HAP-1 (cell line): ENCODE results near the gene CDHR5.
A peak's percentile ranks its signal among the peaks of the same experiment; 100 is the strongest.
"Not testable (repeated sequence)": the region's sequence is repeated elsewhere in the genome, so short reads cannot be mapped to it uniquely, and the experiment has no call there.

Experiments
- DNase-seq, 2 experiments: peaks; one replicate each; pipeline ENCODE4 v3.0.0-alpha.2; 2016 to 2020; ENCODE audit warnings: low spot score in 2 of 2
- H3K27me3 ChIP-seq: fragments of 250-450 bp; sonication (Bioruptor Pico); 2 replicates; pipeline ENCODE4 v1.5.1; 2020; ENCODE audit warnings: low read depth, mild to moderate bottlenecking, moderate library complexity
- H3K36me3 ChIP-seq: fragments of 250-450 bp; sonication (Bioruptor Pico); replicated peaks from 2 replicates; pipeline ENCODE4 v1.5.1; 2020; ENCODE audit warnings: mild to moderate bottlenecking
- H3K4me1 ChIP-seq: fragments of 250-450 bp; sonication (Bioruptor Pico); 2 replicates; pipeline ENCODE4 v1.5.1; 2020; ENCODE audit warnings: mild to moderate bottlenecking
- H3K4me3 ChIP-seq: fragments of 250-450 bp; sonication (Bioruptor Pico); 2 replicates; pipeline ENCODE4 v1.5.1; 2020; ENCODE audit warnings: mild to moderate bottlenecking, moderate library complexity
- H3K9me3 ChIP-seq: fragments of 250-450 bp; sonication (Bioruptor Pico); 2 replicates; pipeline ENCODE4 v1.5.1; 2020; ENCODE audit warnings: mild to moderate bottlenecking, moderate library complexity
- in situ Hi-C: fragments of 300-500 bp; cut with MboI; formaldehyde crosslinking; loops from 3 replicates; pipeline ENCODE4 v1.14.3; 2020; ENCODE audit warnings: low sequenced_read_pairs, inconsistent platforms, mixed read lengths

Gene CDHR5

GRCh38 chr11:574632-575312 is 50.0 kb downstream of the CDHR5 start:
- H3K36me3 ChIP-seq = peaks cover 13% of the 10 kb centered on the region; the same call in 1 of the 2 replicates
- H3K9me3 ChIP-seq = no peaks in the 10 kb centered on the region
- H3K27me3 ChIP-seq = no peaks in the 10 kb centered on the region
- peak in 1 of 2 experiments; percentile 51 for DNase-seq
- peaks cover 6% of the 10 kb centered on the region for H3K4me1 ChIP-seq
- peak overlapping the region; percentile 69 for H3K4me3 ChIP-seq
- in situ Hi-C loops = loop anchor here (25.0 kb wide), 1 partner anchor 188 kb away; no protein-coding TSS in a partner anchor

GRCh38 chr11:574031-574570 is 50.7 kb downstream of the CDHR5 start:
- not testable (repeated sequence) for DNase-seq

GRCh38 chr11:573146-573759 is 51.5 kb downstream of the CDHR5 start:
- H3K4me1 ChIP-seq = peaks cover 13% of the 10 kb centered on the region
- no peaks in the 10 kb centered on the region for H3K27me3 ChIP-seq
- H3K9me3 ChIP-seq = no peaks in the 10 kb centered on the region
- no peak overlapping the region for H3K4me3 ChIP-seq
- in situ Hi-C loops = loop anchor here (25.0 kb wide), 1 partner anchor 189 kb away; no protein-coding TSS in a partner anchor
- DNase-seq = no peak
- H3K36me3 ChIP-seq = peaks cover 5% of the 10 kb centered on the region; the same call in 1 of the 2 replicates

More at GRCh38 chr11:574031-574570, 50.7 kb downstream of the CDHR5 start:
- H3K36me3 ChIP-seq, H3K9me3 ChIP-seq, H3K27me3 ChIP-seq: not testable (repeated sequence)
- Histone ChIP-seq H3K4me1 (peaks cover 10% of the 10 kb centered on the region), H3K4me3 (peak overlapping the region; percentile 69)
- in situ Hi-C loops = loop anchor here (25.0 kb wide), 1 partner anchor 188 kb away; no protein-coding TSS in a partner anchor

- in situ Hi-C loops = loop anchor here (25.0 kb wide), 1 partner anchor 191 kb away; no protein-coding TSS in a partner anchor
- no peak for DNase-seq
- peaks cover 10% of the 10 kb centered on the region for H3K4me1 ChIP-seq
These were observed 53.0 kb downstream of the CDHR5 start for GRCh38 chr11:571802-572185.

GRCh38 chr11:569158-569885 is 55.4 kb downstream of the CDHR5 start:
- Histone ChIP-seq H3K9me3 (no peaks in the 10 kb centered on the region), H3K36me3 (no peaks in the 10 kb centered on the region), H3K4me3 (peak overlapping the region; percentile 48), H3K27me3 (no peaks in the 10 kb centered on the region), H3K4me1 (peaks cover 10% of the 10 kb centered on the region)
- in situ Hi-C loops = loop anchor here (25.0 kb wide), 1 partner anchor 193 kb away; no protein-coding TSS in a partner anchor
- no peak for DNase-seq

More at GRCh38 chr11:571802-572185, 53.0 kb downstream of the CDHR5 start:
- H3K36me3 ChIP-seq = no peaks in the 10 kb centered on the region
- no peaks in the 10 kb centered on the region for H3K27me3 ChIP-seq
- H3K9me3 ChIP-seq = no peaks in the 10 kb centered on the region
- no peak overlapping the region for H3K4me3 ChIP-seq

- DNase-seq = peak; percentile 93 to 96
- in situ Hi-C loops = loop anchor here (25.0 kb wide), 1 partner anchor 194 kb away; no protein-coding TSS in a partner anchor
- Histone ChIP-seq H3K4me1 (peaks cover 10% of the 10 kb centered on the region), H3K9me3 (no peaks in the 10 kb centered on the region), H3K36me3 (peaks cover 3% of the 10 kb centered on the region; the same call in 1 of the 2 replicates), H3K27me3 (no peaks in the 10 kb centered on the region), H3K4me3 (peak overlapping the region; percentile 48)
These were observed 56.2 kb downstream of the CDHR5 start for GRCh38 chr11:568306-569157.

GRCh38 chr11:567629-568292 is 57.0 kb downstream of the CDHR5 start:
- peaks cover 3% of the 10 kb centered on the region; the same call in 1 of the 2 replicates for H3K36me3 ChIP-seq
- DNase-seq = no peak
- H3K9me3 ChIP-seq = no peaks in the 10 kb centered on the region
- H3K4me1 ChIP-seq = peaks cover 10% of the 10 kb centered on the region
- peak overlapping the region; percentile 39 for H3K4me3 ChIP-seq
- no peaks in the 10 kb centered on the region for H3K27me3 ChIP-seq
- in situ Hi-C loops = loop anchor here (25.0 kb wide), 1 partner anchor 195 kb away; no protein-coding TSS in a partner anchor

- peaks cover 10% of the 10 kb centered on the region for H3K4me1 ChIP-seq
- in situ Hi-C loops = loop anchor here (25.0 kb wide), 1 partner anchor 195 kb away; no protein-coding TSS in a partner anchor
These were observed 57.6 kb downstream of the CDHR5 start for GRCh38 chr11:567011-567628.

More at GRCh38 chr11:567011-567628, 57.6 kb downstream of the CDHR5 start:
- DNase-seq = no peak
- Histone ChIP-seq H3K27me3 (no peaks in the 10 kb centered on the region), H3K4me3 (peak overlapping the region; percentile 39; the same call in 1 of the 2 replicates), H3K9me3 (no peaks in the 10 kb centered on the region), H3K36me3 (peaks cover 3% of the 10 kb centered on the region; the same call in 1 of the 2 replicates)
